Fibroblast of lung (primary cell): ENCODE measurements around the gene ALG1L2. TPM values are rescaled to one million over a fixed set of nuclear protein-coding genes. Genes with fewer than 3 reads are reported as not detected.
"Not testable (repeated sequence)": the region's sequence is repeated elsewhere in the genome, so short reads cannot be mapped to it uniquely, and the experiment has no call there.

Source experiments
- DNase-seq, 2 donors: peaks; one replicate each; pipeline versions ENCODE4 v3.0.0 to v3.0.0-alpha.2; 2010; ENCODE audit warnings: low read depth in 2 of 2
- H2AFZ ChIP-seq: 2 replicates; pipeline ENCODE4 v1.5.1; 2012; ENCODE audit warnings: low read length, control low read depth, inconsistent platforms
- H3K27ac ChIP-seq: 2 replicates; pipeline ENCODE4 v1.5.1; 2011; ENCODE audit warnings: low read length, control low read depth; ENCODE audit not compliant: insufficient read depth
- H3K27me3 ChIP-seq: 2 replicates; pipeline ENCODE4 v1.5.1; 2011; ENCODE audit warnings: mild to moderate bottlenecking, low read length; ENCODE audit not compliant: control insufficient read depth, insufficient read depth
- H3K36me3 ChIP-seq: 2 replicates; pipeline ENCODE4 v1.5.1; 2011; ENCODE audit warnings: low read length; ENCODE audit not compliant: control insufficient read depth, insufficient read depth
- H3K4me1 ChIP-seq: 2 replicates; pipeline ENCODE4 v1.5.1; 2011; ENCODE audit warnings: low read length; ENCODE audit not compliant: control insufficient read depth, insufficient read depth; ENCODE audit errors: extremely low read depth
- H3K4me2 ChIP-seq: 2 replicates; pipeline ENCODE4 v1.5.1; 2011; ENCODE audit warnings: low read length, control low read depth; ENCODE audit not compliant: insufficient read depth; ENCODE audit errors: extremely low read depth
- H3K4me3 ChIP-seq, 4 experiments: fragments of 200-600 bp in 1 of 4; sonication (generic) in 1 of 4; replicated peaks in 1 of 4; 2 replicates each; pipeline ENCODE4 v1.5.1; 2011 to 2016; ENCODE audit warnings: low read length in 4 of 4, low read depth in 3 of 4, mild to moderate bottlenecking in 3 of 4, control low read depth in 2 of 4, inconsistent platforms in 1 of 4, mixed read lengths in 1 of 4; ENCODE audit not compliant: insufficient read depth in 1 of 4; ENCODE audit errors: control extremely low read depth in 1 of 4
- H3K79me2 ChIP-seq: 2 replicates; pipeline ENCODE4 v1.5.1; 2012; ENCODE audit warnings: mild to moderate bottlenecking, low read length, inconsistent platforms; ENCODE audit not compliant: control insufficient read depth, insufficient read depth
- H3K9ac ChIP-seq: 2 replicates; pipeline ENCODE4 v1.5.1; 2011; ENCODE audit warnings: mild to moderate bottlenecking, low read length, control low read depth; ENCODE audit not compliant: insufficient read depth
- H3K9me3 ChIP-seq: 2 replicates; pipeline ENCODE4 v1.5.1; 2012; ENCODE audit warnings: low read depth, low read length; ENCODE audit not compliant: control insufficient read depth, insufficient read depth
- H4K20me1 ChIP-seq: 2 replicates; pipeline ENCODE4 v1.5.1; 2011; ENCODE audit warnings: low read length; ENCODE audit not compliant: control insufficient read depth, insufficient read depth; ENCODE audit errors: extremely low read depth
- CTCF ChIP-seq, 2 donors: IDR thresholded peaks in 1 of 2; conservative IDR thresholded peaks in 1 of 2; 1 replicate in 1 of 2; 2 replicates in 1 of 2; pipeline ENCODE4 v1.5.1; 2011 to 2012; ENCODE audit warnings: low read length in 2 of 2, control low read depth in 1 of 2, inconsistent platforms in 1 of 2, low read depth in 1 of 2, mild to moderate bottlenecking in 1 of 2
- polyA plus RNA-seq, 2 donors: library from polyadenylated mRNA; depleted of rRNA in 1 of 2; stranded (reverse) in 1 of 2; unstranded in 1 of 2; fragments of >200 nt; gene quantifications; 2 replicates each; pipeline ENCODE4 v1.2.1, GENCODE V29; 2011 to 2012; ENCODE audit warnings: missing spikeins in 1 of 2
- total RNA-seq: library from RNA; depleted of rRNA; stranded (reverse); fragments of >200 nt; gene quantifications from 2 replicates; pipeline ENCODE4 v1.2.1, GENCODE V29; 2014

The ALG1L2 gene
- total and polyA plus RNA-seq, 2 donors (not counting 1 experiment from before 2014, with no cell fraction given): 0.50 TPM; not detected in 1

- not testable (repeated sequence) for H4K20me1 ChIP-seq, DNase-seq, H3K27me3 ChIP-seq, H2AFZ ChIP-seq, H3K4me1 ChIP-seq, H3K9ac ChIP-seq, H3K4me3 ChIP-seq, H3K79me2 ChIP-seq, H3K36me3 ChIP-seq, H3K9me3 ChIP-seq, H3K4me2 ChIP-seq, H3K27ac ChIP-seq
- peak; percentile 34 to 40 for TF ChIP-seq CTCF (conservative IDR thresholded peaks at IDR 0.05 in 1 of 2, IDR thresholded peaks at IDR 0.05 in 1 of 2; ENCODE audit: low read depth in 1 of 2, low read length in 2 of 2)
These were observed 16.3 kb downstream of the ALG1L2 start for GRCh38 chr3:130097690-130098638.

GRCh38 chr3:130098639-130099385 lies 17.2 kb downstream of the ALG1L2 start:
- DNase-seq: peak in 1 of 2 donors; percentile 13
- not testable (repeated sequence) for H3K9me3 ChIP-seq, H3K9ac ChIP-seq, H3K27ac ChIP-seq, H3K4me3 ChIP-seq, H2AFZ ChIP-seq, H3K36me3 ChIP-seq, H4K20me1 ChIP-seq, H3K27me3 ChIP-seq, H3K4me2 ChIP-seq, H3K79me2 ChIP-seq, H3K4me1 ChIP-seq

GRCh38 chr3:130102545-130102944 lies 20.9 kb downstream of the ALG1L2 start:
- H3K4me3 ChIP-seq, H2AFZ ChIP-seq, H3K27ac ChIP-seq, H3K4me1 ChIP-seq, DNase-seq, H4K20me1 ChIP-seq, H3K4me2 ChIP-seq, H3K9ac ChIP-seq, H3K36me3 ChIP-seq, H3K79me2 ChIP-seq, H3K9me3 ChIP-seq, H3K27me3 ChIP-seq: not testable (repeated sequence)

GRCh38 chr3:130104191-130104590 lies 22.6 kb downstream of the ALG1L2 start:
- DNase-seq: peak in 1 of 2 donors; percentile 50
- H3K27me3 ChIP-seq, H3K4me1 ChIP-seq, H3K36me3 ChIP-seq, H2AFZ ChIP-seq, H3K27ac ChIP-seq, H3K4me2 ChIP-seq, H3K4me3 ChIP-seq, H3K79me2 ChIP-seq, H4K20me1 ChIP-seq, H3K9me3 ChIP-seq, H3K9ac ChIP-seq: not testable (repeated sequence)

- DNase-seq: not testable (repeated sequence)
These were observed 25.8 kb downstream of the ALG1L2 start for GRCh38 chr3:130107333-130107995.

More at GRCh38 chr3:130107333-130107995, 25.8 kb downstream of the ALG1L2 start:
- not testable (repeated sequence) for H3K4me1 ChIP-seq, H3K9me3 ChIP-seq, H2AFZ ChIP-seq, H3K36me3 ChIP-seq, H3K27ac ChIP-seq, H3K4me3 ChIP-seq, H3K9ac ChIP-seq, H3K4me2 ChIP-seq, H3K27me3 ChIP-seq, H4K20me1 ChIP-seq, H3K79me2 ChIP-seq
